Panc1 (cell line): ENCODE results near the gene NAV1. TPM values are rescaled to one million over a fixed set of nuclear protein-coding genes. Genes with fewer than 3 reads are reported as not detected.

Experiments
- ATAC-seq: fragments of 200-7000 bp; cut with Tn5 transposase; 2 replicates; pipeline ENCODE4 v1.9.1; 2020; ENCODE audit warnings: mild to moderate bottlenecking, moderate library complexity
- BruUV-seq: library from RNA; stranded (reverse); fragments of 400-500 nt; replicated peaks from 2 replicates; lab custom pipeline; 2021; lab: Mats Ljungman, UMichigan
- CTCF ChIA-PET: fragments of 300-600 bp; sonication (Branson Sonifier 250); formaldehyde crosslinking; loops from one replicate; lab custom pipeline; 2022; ENCODE audit warnings: antibody characterized with exemption; lab: Charles Lee
- POLR2A ChIA-PET: fragments of 300-600 bp; sonication (Branson Sonifier 250); formaldehyde crosslinking; loops from one replicate; lab custom pipeline; 2022; ENCODE audit warnings: antibody characterized with exemption; lab: Charles Lee
- DNase-seq: peaks from one replicate; pipeline ENCODE4 v3.0.0-alpha.2; 2010; ENCODE audit warnings: low read depth, low spot score
- H3K27ac ChIP-seq: 2 replicates; pipeline ENCODE4 v1.5.1; 2011; ENCODE audit warnings: mild to moderate bottlenecking, low read length, inconsistent platforms
- H3K27me3 ChIP-seq: fragments of 200-500 bp; sonication (Bioruptor generic); 2 replicates; pipeline ENCODE4 v1.6.0; 2014; ENCODE audit warnings: low read length, inconsistent platforms; ENCODE audit not compliant: control insufficient read depth, insufficient read depth
- H3K36me3 ChIP-seq: fragments of 200-500 bp; sonication (Bioruptor generic); 2 replicates; pipeline ENCODE4 v1.5.1; 2014; ENCODE audit warnings: inconsistent platforms, mild to moderate bottlenecking, low read length, moderate library complexity; ENCODE audit not compliant: control insufficient read depth, insufficient read depth
- H3K4me1 ChIP-seq: 2 replicates; pipeline ENCODE4 v1.5.1; 2011; ENCODE audit warnings: inconsistent platforms, mild to moderate bottlenecking, low read length, moderate library complexity; ENCODE audit not compliant: control insufficient read depth, insufficient read depth
- H3K4me3 ChIP-seq, 2 experiments: 2 replicates each; pipeline ENCODE4 v1.5.1; 2011 to 2012; ENCODE audit warnings: low read depth in 2 of 2, low read length in 2 of 2, mild to moderate bottlenecking in 2 of 2, inconsistent platforms in 1 of 2, moderate library complexity in 1 of 2
- H3K9me3 ChIP-seq: fragments of 200-500 bp; sonication (Bioruptor generic); 2 replicates; pipeline ENCODE4 v1.5.1; 2014; ENCODE audit warnings: low read depth, mild to moderate bottlenecking, inconsistent platforms, low read length, moderate library complexity; ENCODE audit not compliant: control insufficient read depth, insufficient read depth
- CTCF ChIP-seq: fragments of 450-650 bp; IDR thresholded peaks from 2 replicates; pipeline ENCODE4 v1.5.1; 2017; ENCODE audit warnings: mild to moderate bottlenecking
- POLR2AphosphoS5 ChIP-seq: IDR thresholded peaks from 2 replicates; pipeline ENCODE4 v1.6.1; 2012; ENCODE audit warnings: mild to moderate bottlenecking, low read depth, low read length, moderate library complexity
- REST ChIP-seq, 2 experiments: IDR thresholded peaks; 2 replicates each; pipeline ENCODE4 v1.6.1; 2011 to 2012; ENCODE audit warnings: low read depth in 2 of 2, control low read depth in 1 of 2, low read length in 1 of 2, mild to moderate bottlenecking in 1 of 2, moderate library complexity in 1 of 2; ENCODE audit not compliant: insufficient read depth in 1 of 2
- SIN3A ChIP-seq: IDR thresholded peaks from 2 replicates; pipeline ENCODE4 v1.6.1; 2012; ENCODE audit warnings: low read depth, mild to moderate bottlenecking, low read length, moderate library complexity, borderline replicate concordance; ENCODE audit not compliant: insufficient read depth
- TCF7L2 ChIP-seq: IDR thresholded peaks from 2 replicates; pipeline ENCODE4 v1.6.1; 2011; ENCODE audit warnings: mild to moderate bottlenecking, low read depth, low read length, inconsistent platforms
- in situ Hi-C: cut with HindIII; loops from 2 replicates; pipeline ENCODE4 v1.10.0; 2016; ENCODE audit warnings: low sequenced_read_pairs, low pct_unique_long_range_greater_than_20kb
- intact Hi-C: fragments of 100-400 bp; cut with micrococcal nuclease; formaldehyde crosslinking; loops from one replicate; pipeline ENCODE4 v1.10.0; 2022; ENCODE audit not compliant: unreplicated experiment
- total RNA-seq: library from RNA; stranded (reverse); gene quantifications from one replicate; pipeline ENCODE4 v1.2.1, GENCODE V29; 2021; ENCODE audit not compliant: unreplicated experiment

The NAV1 gene
- total RNA-seq, 1 experiment from 2014 or later, result 29.0 TPM

- intact Hi-C loops, result no loop called here
- ChIA-PET POLR2A (no interaction called here), CTCF (no interaction called here)
- ATAC-seq (no peak), DNase-seq (no peak)
- no peaks in the 10 kb centered on the region for H3K36me3 ChIP-seq
- no peaks in the 10 kb centered on the region for H3K27me3 ChIP-seq
- peaks cover 19% of the 10 kb centered on the region for H3K4me1 ChIP-seq
- no peaks in the 10 kb centered on the region for H3K9me3 ChIP-seq
- TF ChIP-seq TCF7L2, result no peak
- TF ChIP-seq REST (IDR thresholded peaks at IDR 0.05; ENCODE audit: insufficient read depth in 1 of 2, low read depth in 2 of 2, low read length in 1 of 2), result no peak
- TF ChIP-seq POLR2AphosphoS5, result no peak
- TF ChIP-seq CTCF, result no peak
- no peak overlapping the region for H3K4me3 ChIP-seq
- in situ Hi-C loops, result no loop called here
- H3K27ac ChIP-seq, result peak overlapping the region; percentile 41
- no TSS peak for BruUV-seq
Observed at GRCh38 chr1:201542309-201543035, 3.5 kb downstream of the NAV1 start.

- CTCF ChIA-PET, result no interaction called here
- Histone ChIP-seq H3K9me3 (no peaks in the 10 kb centered on the region), H3K4me3 (no peak overlapping the region), H3K36me3 (no peaks in the 10 kb centered on the region), H3K27ac (no peak overlapping the region), H3K27me3 (no peaks in the 10 kb centered on the region), H3K4me1 (peaks cover 12% of the 10 kb centered on the region)
- POLR2A ChIA-PET, result interaction anchor here (0.6 kb wide), 1 partner anchor 31 kb away, joined by 6 read pairs; no protein-coding TSS in a partner anchor
- ATAC-seq (no peak), DNase-seq (no peak)
- in situ Hi-C loops (no loop called here), intact Hi-C loops (no loop called here)
- TF ChIP-seq REST (IDR thresholded peaks at IDR 0.05; ENCODE audit: insufficient read depth in 1 of 2, low read depth in 2 of 2, low read length in 1 of 2) (no peak), TCF7L2 (no peak), CTCF (no peak), SIN3A (no peak), POLR2AphosphoS5 (no peak)
- no TSS peak for BruUV-seq
Observed at GRCh38 chr1:201543871-201544642, 5.1 kb downstream of the NAV1 start.
